ENCODE results near the gene PPARD. TPM values are rescaled to one million over a fixed set of nuclear protein-coding genes. Genes with fewer than 3 reads are reported as not detected.

Gene PPARD
- total and polyA plus RNA-seq, 2 of the 13 experiments (the other 11 are each of a cell fraction or from before 2014, with no cell fraction given): 6.1 to 13.3 TPM

- ATAC-seq: no peak
- peaks cover 20% of the 10 kb centered on the region for H3K79me2 ChIP-seq (ENCODE audit: insufficient read depth, low read length)
- 69% methylated on average over 13 of the region's 13 CpGs for WGBS (ENCODE audit: low lambda C conversion rate)
- in situ Hi-C loops (cut with HindIII; ENCODE audit: extremely low pct_ligation_motif_present, low pct_unique_long_range_greater_than_20kb) (loop anchor here (5.0 kb wide), 2 partner anchors 66 to 111 kb away; partner anchors contain the start of gene FANCE), intact Hi-C loops (cut with micrococcal nuclease; ENCODE audit: unreplicated experiment) (no loop called here)
- no peak for FAIRE-seq
- H3K4me2 ChIP-seq (ENCODE audit: low read depth, low read length): 0 out of 2 replicates have a peak overlapping the region, but pooled peaks have one; percentile 29
- CTCF ChIA-PET (ENCODE audit: low intra/inter-chr PET ratio, low total read pairs): interaction anchor here (0.6 to 3.5 kb wide), 5 partner anchors 9 to 126 kb away, joined by 3 to 87 read pairs (median 27); partner anchors contain the start of genes DEF6, FANCE and RPL10A
- no peak for DNase-seq (ENCODE audit: low spot score)
- no TSS peak for BruUV-seq (replicated peaks)
- H3K9ac ChIP-seq (ENCODE audit: insufficient read depth, low read depth, low read length): no peak overlapping the region
- peaks cover 40% of the 10 kb centered on the region for H3K4me1 ChIP-seq (ENCODE audit: insufficient read depth, low read length)
- H3K36me3 ChIP-seq (replicated peaks in 1 of 2; ENCODE audit: control insufficient read depth in 1 of 2, insufficient read depth in 2 of 2, low read length in 2 of 2): peaks cover 2 to 12% of the 10 kb centered on the region in 2 experiments; a peak in 3 of 5 replicates
- TF ChIP-seq GATAD2A (CRISPR knock-in tag; IDR thresholded peaks at IDR 0.05) (no peak), CREB1 (IDR thresholded peaks at IDR 0.05) (no peak), CREB1 (CRISPR knock-in tag; IDR thresholded peaks at IDR 0.05) (no peak), CEBPB (IDR thresholded peaks at IDR 0.05; ENCODE audit: borderline replicate concordance, low read depth, low read length) (peak; percentile 77), SRSF9 (IDR thresholded peaks at IDR 0.05; ENCODE audit: borderline replicate concordance, insufficient read depth, low read depth, low read length, poor library complexity, severe bottlenecking) (no peak), ZNF333 (CRISPR knock-in tag; IDR thresholded peaks at IDR 0.05; ENCODE audit: borderline replicate concordance) (0 out of 2 replicates have a peak, but pooled peaks have one; percentile 2), NFIB (CRISPR knock-in tag; IDR thresholded peaks at IDR 0.05; ENCODE audit: borderline replicate concordance) (no peak), HDAC6 (IDR thresholded peaks at IDR 0.05; ENCODE audit: low read depth, low read length) (no peak), CEBPG (CRISPR knock-in tag; IDR thresholded peaks at IDR 0.05) (peak; percentile 60)
- no peak overlapping the region for H2AFZ ChIP-seq (ENCODE audit: low read length)
- no peaks in the 10 kb centered on the region; a peak in 1 of 5 replicates for H3K27me3 ChIP-seq (ENCODE audit: control insufficient read depth in 1 of 2, insufficient read depth in 2 of 2, low read length in 2 of 2)
- H3K4me3 ChIP-seq (replicated peaks in 1 of 3; ENCODE audit: insufficient read depth in 1 of 3, low read depth in 2 of 3, low read length in 3 of 3): no peak overlapping the region
- POLR2A ChIA-PET: interaction anchor here (0.6 to 4.3 kb wide), 12 partner anchors 9 to 156 kb away, joined by 3 to 19 read pairs (median 4); partner anchors contain the start of genes FANCE, RPL10A and ZNF76
- H3K27ac ChIP-seq (ENCODE audit: extremely low read length, insufficient read depth, low read length): no peak overlapping the region
- H3K9me3 ChIP-seq (ENCODE audit: low read length): no peaks in the 10 kb centered on the region
- H4K20me1 ChIP-seq (ENCODE audit: insufficient read depth, low read length): no peaks in the 10 kb centered on the region
Observed at GRCh38 chr6:35341557-35341956, 801 bp upstream of the PPARD start.

Measured in HepG2 (cell line).